HG03060 (cell line): Measurements from ENCODE around the gene NR4A1.

Experiments
- ATAC-seq: cut with Tn5 transposase; IDR thresholded peaks from one replicate; pipeline ENCODE4 v1.9.1; 2021; ENCODE audit warnings: low read depth, moderate number of reproducible peaks; ENCODE audit not compliant: unreplicated experiment

The NR4A1 gene

GRCh38 chr12:52015532-52016041 lies 35.7 kb upstream of the NR4A1 start:
- no peak for ATAC-seq

DNA sequence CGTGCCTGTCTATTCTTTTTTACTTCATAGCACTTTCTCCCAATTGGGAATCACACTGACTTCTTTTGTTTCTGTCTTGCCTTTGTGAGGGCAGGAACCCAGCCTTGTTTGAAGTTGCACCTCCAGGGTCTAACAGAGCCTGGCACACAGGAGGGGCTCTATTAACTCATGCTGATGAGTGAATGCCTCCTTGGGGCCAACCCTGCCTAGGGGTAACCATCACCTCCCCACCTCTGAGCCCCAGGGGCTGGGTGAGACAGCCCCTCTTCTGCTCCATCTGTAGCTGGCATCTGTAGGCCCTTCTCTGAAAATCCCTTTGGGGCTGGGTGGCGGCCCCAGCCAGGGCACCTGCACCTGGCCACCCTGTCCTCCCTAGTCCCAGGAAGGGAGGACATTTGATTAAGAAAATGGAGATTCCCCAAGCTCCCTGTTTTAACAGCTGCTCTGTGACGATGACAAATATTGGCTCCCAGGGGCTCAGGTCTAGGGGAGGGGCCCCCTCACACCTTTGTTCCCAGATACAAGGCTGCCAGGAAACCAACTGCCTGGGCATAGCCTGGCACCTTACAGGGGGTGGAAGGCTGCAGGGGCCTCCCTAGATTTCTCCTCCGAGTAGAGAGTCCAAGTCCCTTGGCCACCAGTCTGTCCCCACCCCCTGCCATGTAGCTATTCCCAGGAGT lies 32.7 kb upstream of the NR4A1 start:
- no peak for ATAC-seq

GRCh38 chr12:52019113-52019770 lies 32.0 kb upstream of the NR4A1 start:
- ATAC-seq, result no peak

- no peak for ATAC-seq
These were observed 30.5 kb upstream of the NR4A1 start for GRCh38 chr12:52020539-52021336.

GRCh38 chr12:52022841-52023181 lies 28.4 kb upstream of the NR4A1 start:
- no peak for ATAC-seq

GRCh38 chr12:52023182-52023975 lies 27.9 kb upstream of the NR4A1 start:
- ATAC-seq, result no peak

DNA sequence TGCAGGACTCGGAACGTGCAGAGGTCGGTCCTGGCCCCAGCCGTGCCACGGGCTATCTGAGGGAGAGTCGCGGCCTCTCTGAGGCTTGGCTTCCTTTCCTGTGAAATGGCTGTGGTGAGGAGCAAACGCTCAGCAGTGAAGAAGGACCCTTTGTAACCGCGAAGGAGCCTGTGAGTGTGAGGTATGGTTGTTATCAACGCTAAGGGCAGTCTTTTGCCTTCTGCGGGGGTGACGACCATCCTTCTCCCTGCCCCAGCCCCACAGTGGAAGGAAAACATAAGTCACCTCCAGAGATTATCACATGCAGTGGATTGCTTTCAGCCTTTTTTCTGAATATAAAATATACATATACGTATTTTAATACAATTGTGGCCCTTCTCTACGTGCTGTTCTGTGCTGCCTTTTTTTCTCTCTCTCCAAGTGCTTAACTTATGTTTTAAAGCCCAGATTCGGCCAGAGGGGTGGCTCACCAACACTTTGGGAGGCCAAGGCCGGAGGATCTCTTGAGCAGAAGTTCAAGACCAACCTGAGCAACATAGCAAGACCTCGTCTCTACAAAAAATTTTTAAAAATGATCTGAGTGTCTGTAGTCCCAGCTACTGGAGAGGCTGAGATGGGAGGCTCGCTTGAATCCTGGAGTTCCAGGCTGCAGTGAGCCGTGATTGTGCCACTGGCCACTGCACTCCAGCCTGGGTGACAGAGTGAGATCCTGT lies 27.1 kb upstream of the NR4A1 start:
- no peak for ATAC-seq

DNA sequence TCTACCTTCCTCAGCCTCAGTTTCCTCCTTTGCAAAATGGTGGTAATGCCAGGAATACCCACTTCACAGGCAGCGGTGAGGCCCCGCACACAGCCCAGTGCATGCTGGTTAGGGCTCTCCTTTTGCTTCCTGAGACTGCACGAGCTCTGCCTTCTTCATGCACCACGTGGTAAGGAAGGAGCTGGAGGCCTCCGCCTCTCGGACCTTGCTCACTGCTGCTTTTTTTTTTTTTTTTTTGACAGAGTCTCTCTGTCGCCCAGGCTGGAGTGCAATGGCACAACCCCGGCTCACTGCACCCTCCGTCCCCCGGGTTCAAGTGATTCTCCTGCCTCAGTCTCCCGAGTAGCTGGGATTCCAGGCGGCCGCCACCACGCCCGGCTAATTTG lies 26.4 kb upstream of the NR4A1 start:
- ATAC-seq, result no peak

DNA sequence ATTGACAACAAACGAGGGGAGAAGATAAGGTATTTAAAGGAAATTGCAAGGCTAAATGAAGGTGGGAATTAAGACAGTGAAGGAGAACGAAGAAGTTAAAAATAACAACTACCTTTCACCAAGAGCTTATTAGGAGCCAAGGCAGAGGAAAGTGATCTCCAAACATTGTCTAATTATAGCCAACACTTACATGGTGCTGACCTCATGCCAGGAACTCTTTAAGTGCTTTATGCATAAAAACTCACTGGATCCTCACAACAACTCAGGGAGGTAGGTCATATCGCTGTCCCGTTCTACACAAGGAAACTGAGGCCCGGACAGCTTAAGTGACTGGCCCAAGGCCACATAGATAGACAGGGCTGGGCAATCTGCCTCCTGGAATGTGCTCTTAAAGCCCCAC lies 25.0 kb upstream of the NR4A1 start:
- ATAC-seq, result no peak

DNA sequence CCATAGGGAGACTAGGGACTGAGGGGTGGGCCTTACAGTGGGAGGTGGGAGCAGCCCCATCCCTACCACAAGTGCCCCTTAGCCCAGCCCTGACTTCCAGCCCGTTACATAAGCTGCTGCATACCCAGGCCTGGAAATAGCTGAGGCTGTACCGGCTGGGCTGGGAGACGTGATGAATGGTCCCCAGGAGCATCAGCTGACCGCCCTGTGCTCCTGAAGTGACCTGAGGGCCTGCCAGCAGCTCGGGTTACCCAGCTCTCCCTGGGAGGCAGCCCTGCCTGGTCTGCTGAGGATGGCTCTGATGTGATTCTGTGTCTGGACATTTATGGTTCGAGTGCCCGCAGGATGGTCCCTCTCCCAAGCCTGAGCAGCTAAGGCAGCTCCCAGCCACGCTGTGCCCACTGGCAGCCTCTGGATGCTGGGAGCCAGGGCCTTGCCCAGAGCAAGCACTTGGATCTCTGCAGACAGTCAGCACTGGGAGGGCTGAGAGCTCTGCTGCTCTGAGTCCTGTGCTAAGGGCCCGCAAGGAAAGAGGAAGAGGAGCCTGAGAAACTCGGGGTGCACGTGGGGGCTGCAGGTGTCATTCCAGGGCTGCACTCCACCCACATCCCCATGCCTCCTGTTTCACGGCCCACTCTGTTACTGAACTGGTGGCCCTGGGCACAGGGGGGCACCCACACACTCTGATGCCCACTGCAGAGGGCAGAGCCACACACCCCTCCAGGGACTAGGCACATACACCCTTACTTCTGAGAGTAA lies 24.0 kb upstream of the NR4A1 start:
- no peak for ATAC-seq

- no peak for ATAC-seq
These were observed 21.6 kb upstream of the NR4A1 start for GRCh38 chr12:52029685-52030084.

- no peak for ATAC-seq
These were observed 18.8 kb upstream of the NR4A1 start for GRCh38 chr12:52032446-52032803.

DNA sequence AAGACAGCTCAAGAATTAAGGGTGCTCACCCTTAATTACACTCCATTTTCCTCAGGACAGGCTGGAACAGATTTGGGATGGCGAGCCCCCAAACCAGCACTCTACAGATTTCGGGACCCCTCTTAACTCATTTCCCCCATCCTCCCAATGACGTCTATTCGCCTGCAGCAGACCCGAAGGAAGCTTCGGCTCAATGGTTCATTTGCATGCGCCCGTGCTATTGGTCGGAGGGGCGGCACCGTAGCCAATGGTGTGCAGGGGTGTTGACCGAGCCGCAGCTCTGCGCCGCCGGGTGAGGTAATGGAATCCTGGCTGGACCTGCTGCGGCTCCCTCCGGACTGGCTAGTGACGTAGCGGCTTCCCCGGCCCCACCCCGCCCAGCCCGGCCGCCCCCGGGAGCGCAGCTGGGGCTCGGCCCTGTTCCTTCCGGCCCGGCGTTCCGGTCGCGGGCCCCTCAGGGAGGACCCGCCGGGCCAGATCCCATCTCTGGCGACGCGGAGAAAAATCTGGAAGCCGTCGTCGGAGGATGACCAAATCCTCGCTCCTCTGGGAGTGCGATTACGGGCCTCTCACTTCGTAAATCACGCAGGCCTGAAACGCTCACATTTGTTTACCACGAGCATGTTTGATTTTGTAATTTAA lies 18.3 kb upstream of the NR4A1 start:
- ATAC-seq, result peak; percentile 80

DNA sequence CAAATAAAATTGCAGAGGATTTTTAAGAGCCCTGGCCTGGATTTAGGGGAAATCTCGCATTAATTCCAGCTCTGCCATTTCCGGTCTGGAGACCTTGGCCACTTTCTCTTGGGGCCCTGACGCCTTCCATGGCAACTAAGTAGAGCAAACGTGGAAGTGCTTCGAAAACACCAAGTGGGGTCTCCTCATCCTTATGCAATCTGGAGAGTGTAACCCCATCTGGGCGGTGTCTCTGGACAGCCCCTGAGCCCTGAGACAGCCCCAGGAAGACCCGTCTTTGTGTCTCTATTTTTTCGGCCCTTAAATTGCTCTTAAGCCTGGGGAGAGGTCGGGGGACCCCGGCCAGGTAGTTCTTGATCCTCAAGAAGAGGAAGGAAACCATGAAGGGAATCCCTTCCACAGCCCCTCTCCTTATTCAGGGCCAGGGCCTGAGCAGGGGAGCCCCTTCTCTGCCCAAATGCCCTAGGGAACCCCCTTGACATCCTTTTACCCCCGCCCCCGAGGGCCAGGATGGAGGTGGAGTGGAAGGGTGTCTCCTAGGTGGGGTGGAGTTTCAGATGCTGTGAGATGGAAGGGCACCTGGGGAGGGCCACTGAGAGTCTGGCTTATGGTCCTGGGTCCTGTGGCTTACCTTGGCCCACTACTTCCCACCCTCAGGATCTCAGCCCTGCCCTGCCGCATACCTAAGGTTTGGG lies 17.6 kb upstream of the NR4A1 start:
- no peak for ATAC-seq

DNA sequence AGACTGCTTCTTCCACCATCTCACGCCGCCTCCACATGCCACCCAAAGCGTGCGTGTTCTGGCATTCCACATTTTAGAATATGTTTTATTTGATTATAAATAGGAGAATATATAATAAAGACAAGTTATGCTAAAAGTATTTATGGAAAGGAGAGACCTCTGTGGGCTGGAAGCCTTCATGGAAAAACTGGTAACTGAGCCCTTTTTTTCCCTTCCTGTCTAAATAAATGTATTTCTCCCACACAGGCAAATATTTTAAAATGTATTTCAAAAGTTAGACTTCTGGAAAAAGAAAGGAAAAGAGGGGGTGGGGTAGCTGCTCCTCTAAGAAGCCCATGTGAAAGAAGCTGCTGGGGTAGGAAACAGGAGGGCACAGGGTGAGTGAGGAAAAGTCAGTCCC lies 16.1 kb upstream of the NR4A1 start:
- no peak for ATAC-seq

DNA sequence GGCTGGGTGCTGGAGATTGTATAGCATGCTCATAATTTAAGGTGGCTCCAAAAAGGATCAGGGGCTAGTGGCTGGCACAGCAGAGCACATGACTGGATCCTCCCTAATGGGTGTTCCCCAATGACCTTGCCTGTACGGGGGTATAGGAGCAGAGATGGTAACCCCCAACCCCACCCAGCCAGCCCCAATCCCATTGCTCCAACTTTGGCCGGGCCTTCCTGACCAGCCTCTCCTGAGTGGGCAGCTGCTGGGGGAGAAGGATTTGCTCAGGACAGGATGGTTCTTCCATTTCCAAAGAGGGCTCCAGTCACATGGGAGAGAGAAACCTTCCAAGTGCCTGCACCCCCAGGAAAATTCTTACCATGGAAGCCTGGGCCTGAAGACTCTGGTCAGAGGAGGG lies 15.3 kb upstream of the NR4A1 start:
- no peak for ATAC-seq

DNA sequence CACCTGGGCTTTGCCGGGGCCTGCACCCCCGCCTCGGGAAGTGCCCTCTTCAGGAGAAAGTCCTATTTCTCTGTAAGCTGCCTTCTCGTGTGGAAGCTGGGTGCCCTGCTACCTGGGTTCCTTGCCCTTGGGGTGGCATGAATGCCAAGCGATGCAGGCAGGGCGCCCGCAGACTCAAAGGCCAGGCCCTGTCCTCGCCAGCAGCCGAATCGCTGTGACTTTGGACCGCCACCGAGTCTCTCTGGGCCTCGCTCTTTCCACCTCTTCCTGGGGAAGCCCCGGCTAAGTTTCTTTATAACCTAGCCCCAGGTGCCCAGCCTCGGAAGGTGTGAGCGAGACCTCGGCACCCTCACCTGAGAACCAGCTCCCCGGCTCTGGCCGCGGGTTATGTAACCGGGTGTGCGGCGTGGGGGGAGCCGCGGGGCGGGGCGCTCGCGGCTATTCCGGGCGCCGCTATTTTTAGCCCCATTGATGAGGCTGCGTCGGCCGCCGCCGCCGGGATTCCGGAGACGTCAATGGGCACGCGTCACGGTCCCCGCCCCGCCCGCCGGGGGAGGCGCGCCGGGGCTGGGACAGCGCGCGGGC lies 14.6 kb upstream of the NR4A1 start:
- no peak for ATAC-seq

- no peak for ATAC-seq
These were observed 13.9 kb upstream of the NR4A1 start for GRCh38 chr12:52037248-52037861.
